HK-2 (cell line): ENCODE results near the gene UQCRHL.
"Not testable (repeated sequence)": the region's sequence is repeated elsewhere in the genome, so short reads cannot be mapped to it uniquely, and the experiment has no call there.

Experiments used
- DNase-seq: peaks from one replicate; pipeline ENCODE4 v3.0.0-alpha.2; 2018; ENCODE audit not compliant: unreplicated experiment

UQCRHL gene

DNA sequence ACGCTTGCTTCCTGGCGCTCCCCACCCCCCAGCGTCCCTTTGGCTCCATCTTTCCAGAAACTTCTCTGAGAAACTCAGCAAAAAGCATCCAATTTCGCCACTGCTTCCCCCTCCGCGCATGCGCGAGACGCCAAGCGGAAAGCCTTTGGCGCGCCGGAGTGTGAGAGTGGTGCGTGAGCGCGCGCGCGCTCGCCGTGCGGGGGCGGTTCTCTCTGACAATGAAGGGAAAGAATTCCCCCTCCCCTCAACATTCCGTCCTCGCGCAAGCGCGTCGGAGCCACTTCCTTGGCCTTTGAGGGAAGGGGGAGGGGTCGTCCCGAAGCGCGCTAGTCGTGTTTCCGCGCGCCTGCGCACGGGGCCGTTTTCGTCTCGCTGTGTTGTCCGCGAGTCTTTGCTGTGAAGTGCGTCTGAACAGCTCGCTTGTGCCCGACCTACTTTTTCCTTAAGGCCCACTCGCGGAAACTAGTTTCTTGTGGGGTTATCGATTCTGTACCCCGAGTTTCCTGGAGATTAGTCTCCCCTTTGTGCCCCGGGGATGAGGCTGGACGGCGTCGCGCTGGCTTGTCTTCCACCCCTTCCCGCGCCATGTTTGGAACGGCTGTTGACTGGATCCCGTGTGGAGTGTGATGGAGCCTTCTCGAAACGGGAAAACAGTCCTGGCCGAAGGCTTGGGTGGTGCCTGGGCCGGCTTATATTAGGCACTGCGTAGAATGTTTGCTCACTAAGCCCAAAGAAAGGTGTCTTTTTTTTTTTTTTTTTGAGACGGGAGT lies 28.5 kb upstream of the UQCRHL start:
- peak; percentile 100 for DNase-seq

- no peak for DNase-seq
These were observed 27.8 kb upstream of the UQCRHL start for GRCh38 chr1:15835205-15835740.

DNA sequence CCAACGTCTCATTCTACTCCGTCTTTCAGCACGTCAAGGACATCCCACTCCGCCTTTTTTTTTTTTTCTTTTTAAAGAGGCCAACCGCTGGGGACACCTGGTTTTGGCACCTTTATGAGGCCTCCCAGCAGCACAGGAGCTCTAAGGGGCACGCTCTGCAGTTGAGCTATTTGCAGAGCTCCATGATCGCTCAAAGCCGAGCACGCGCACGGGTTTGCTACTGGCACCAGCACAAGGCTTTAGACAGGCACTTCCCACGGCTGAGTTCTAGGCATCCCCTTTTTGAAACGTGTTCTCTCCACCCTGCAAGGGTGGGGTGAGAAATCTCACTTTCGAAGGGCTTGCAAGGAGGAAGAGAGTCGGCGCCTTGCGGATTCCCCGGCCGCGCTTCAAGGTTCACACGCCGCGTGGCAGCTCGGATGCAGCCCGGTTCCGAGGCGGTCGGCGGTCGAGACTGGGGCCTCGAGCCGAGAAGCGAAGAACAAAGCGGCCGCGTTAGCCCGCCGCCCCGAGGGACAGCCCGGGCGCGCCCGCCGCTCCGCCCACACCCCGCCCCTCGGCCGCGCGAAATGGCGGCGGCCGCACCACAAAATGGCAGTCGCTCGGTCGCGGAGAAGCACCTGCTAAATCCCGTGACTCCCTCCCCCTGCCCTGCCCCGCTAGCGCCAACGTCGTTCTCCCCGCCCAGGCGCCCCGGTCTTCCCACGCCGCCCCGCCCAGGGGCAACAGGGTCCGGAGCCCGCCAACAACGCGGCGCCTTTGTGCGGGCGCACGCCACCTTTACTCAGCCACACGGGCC lies 27.2 kb upstream of the UQCRHL start:
- peak; percentile 92 for DNase-seq

DNA sequence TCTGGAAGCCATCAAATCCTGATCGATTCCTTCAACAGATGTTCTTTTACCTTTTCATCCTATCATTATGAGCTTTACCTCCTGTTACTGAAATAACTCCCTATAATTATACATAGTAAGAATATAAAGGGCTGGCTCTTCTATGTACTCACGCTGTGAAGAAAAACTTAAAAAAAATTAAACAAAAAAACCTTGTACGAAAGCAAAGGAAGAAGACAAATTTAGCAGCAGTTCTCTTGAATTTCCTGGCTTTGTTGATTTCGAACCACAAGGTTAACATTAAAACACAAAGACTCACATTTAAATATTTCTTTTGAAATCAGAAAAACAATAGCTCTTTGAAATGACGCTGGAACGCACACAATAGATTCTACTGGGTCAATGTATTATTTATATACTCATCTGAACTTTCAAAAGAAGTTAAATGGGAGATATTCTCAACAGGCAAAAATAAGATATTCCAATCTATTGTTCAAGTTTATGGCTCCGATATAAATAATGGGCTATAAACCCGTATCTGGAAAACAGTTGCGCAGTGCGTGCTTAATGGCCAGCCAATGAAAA lies 26.5 kb upstream of the UQCRHL start:
- DNase-seq = no peak

DNA sequence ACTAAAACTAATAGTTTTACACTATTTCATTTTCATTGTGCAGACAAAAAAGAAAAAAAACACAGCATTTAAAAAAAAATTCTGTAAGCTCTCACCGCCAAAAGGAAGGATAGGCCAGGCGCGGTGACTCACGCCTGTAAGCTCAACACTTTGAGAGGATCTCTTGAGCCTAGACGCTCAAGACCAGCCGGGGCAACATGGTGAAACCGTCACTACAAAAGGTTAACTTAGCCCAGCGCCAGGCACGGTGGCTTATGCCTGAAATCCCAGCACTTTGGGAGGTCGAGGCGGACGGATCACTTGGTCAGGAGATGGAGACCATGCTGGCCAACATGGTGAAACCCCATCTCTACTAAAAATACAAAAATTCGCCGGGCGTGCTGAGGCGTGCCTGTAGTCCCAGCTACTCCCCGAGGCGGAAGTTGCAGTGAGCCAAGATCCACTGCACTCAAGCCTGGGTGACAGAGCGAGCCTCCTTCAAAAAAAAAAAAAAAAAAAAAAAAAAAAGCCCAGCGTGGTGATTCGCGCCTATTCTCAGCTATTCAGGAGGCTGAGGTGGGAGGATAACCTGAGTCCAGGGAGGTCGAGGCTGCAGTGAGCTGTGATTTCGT lies 25.7 kb upstream of the UQCRHL start:
- peak; percentile 4 for DNase-seq

DNA sequence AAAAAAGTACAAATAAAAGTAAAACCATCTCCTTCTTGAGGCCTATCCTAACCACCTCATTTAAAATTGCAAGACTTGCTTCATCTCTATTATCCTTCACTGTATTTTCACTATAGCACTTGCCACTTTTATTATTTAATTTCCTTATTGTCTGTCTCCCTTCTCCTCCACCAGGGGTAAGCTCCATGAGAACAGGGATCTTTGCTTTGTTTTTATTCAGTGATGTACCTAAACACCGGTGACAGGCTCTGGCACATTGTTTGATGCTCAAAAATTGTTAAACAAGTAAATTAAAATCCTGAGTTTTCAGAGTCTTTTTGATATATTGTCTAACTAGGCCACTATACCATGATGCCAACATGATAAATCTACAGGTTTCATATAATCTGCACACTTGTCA lies 22.8 kb upstream of the UQCRHL start:
- no peak for DNase-seq

- DNase-seq = not testable (repeated sequence)
These were observed 21.5 kb upstream of the UQCRHL start for GRCh38 chr1:15828931-15829330.

DNA sequence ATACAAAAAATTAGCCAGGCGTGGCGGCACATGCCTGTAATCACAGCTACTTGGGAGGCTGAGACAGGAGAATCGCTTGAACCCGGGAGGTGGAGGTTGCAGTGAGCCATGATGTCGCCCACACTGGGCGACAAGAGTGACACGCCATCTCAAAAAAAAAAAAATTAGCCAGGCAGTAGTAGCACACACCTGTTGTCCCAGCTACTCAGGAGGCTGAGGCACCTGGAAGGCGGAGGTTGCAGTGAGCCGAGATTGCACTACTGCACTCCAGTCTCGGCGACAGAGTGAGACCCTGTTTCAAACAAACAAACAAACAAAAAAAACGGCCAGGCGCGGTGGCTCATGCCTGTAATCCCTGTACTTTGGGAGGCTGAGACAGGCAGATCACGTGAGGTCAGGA lies 20.1 kb upstream of the UQCRHL start:
- not testable (repeated sequence) for DNase-seq

DNA sequence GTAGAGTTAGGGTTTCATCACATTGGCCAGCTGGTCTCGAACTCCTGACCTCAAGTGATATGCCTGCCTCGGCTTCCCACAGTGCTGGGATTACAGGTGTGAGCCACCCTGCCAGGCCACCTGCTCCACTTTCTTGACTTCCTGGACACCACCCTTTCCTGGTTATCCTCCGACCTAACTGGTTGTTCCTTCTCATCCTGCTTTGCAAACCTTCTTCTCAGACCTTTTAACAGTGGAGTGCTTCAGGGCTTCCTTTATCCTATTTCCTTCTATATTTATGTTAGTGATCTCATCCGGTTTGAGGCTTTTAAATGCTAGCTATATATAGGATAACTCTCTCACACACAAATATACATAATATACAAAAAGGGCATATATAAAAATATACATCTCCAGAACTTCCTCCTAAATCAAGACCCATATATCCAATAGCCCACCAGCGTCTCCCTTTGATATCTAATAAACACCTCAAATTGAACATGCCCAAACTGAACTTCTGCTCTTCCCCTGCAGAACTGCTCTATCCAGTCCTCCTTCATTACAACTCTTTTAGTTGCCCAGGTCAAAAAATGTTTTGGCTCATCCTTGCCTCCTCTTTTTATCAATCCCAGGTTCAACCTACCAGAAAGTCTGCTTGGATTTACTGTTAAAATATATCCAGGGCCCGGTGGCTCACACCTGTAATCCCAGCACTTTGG lies 19.5 kb upstream of the UQCRHL start:
- DNase-seq = no peak

DNA sequence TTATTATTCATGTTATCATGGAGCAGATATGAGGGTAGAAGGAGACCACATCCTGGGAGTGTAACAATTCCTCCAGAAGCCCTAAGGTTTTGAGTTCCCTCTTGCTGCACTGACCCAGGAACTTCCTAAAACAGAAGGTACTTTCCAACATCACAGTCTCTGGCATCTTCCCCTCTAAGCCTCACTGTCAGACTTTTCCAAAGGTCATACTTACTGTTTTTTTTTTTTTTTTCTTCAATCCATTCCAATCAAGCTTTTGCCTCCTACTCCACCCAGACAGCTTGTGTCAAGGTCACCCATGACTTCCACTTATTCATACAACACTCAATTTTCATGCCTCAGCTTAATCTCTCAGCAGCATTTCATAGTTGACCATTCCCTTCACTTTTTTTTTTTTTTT lies 18.4 kb upstream of the UQCRHL start:
- no peak for DNase-seq

GRCh38 chr1:15820478-15820877 lies 13.0 kb upstream of the UQCRHL start:
- no peak for DNase-seq

GRCh38 chr1:15816674-15817073 lies 9.2 kb upstream of the UQCRHL start:
- no peak for DNase-seq

DNA sequence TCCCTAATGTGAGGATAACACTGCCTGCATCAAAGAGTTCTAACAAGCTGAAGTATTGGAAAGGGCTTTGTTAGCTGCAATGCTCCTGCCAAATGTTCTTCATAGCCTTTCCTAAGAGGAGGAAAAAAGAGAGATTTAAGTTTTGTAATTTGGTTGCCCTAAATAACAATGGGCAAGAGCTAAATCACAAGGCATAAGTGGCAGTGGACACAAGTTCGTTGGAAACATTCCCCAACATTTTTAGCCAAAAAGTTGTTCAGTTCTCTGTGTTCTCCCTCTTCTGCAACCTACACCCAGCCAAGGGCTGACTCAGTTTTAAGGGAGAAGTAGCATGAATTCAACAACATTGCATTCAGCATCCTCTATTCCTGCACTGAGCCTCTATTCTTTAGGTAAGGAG lies 2.6 kb upstream of the UQCRHL start:
- no peak for DNase-seq

GRCh38 chr1:15808955-15809354 lies 1.5 kb upstream of the UQCRHL start:
- DNase-seq = no peak

DNA sequence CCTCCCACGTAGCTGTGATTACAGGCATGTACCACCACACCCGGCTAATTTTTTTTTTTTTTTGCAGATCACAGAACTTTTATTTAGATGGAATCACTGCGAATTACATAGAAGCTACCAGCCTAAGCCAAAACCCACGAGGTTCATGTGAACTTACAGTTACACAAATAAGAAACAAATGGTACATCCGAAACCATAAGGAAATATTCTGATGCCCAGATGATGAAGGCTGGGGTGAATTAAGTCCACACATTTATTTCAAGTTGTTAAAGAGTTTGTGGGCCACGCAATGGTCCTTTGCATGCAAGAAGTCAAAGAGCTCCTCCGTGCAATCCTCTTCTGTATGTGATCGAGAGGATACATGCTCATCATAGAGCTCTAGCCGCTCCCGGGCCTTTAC lies 328 bp downstream of the UQCRHL start:
- DNase-seq = no peak

DNA sequence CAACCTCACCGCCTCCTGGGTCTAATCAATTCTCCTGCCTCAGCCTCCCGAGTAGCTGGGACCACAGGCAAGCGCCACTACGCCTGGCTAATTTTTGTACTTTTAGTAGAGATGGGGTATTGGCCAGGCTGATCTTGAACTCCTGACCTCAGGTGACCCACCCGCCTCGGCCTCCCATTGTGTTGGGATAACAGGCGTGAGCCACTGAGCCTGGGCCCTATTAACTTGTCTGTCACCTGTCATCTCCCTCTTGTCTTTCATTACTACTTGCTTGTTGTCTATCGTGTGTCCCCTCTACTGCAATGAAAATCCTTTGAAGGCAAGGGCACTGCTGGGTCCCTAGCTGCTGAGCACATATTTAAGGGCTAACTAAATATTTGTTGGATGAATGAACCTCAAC lies 3.4 kb downstream of the UQCRHL start:
- no peak for DNase-seq

GRCh38 chr1:15803380-15803779 lies 4.1 kb downstream of the UQCRHL start:
- no peak for DNase-seq

GRCh38 chr1:15802234-15802965 lies 5.0 kb downstream of the UQCRHL start:
- peak; percentile 56 for DNase-seq

- peak; percentile 95 for DNase-seq
These were observed 7.3 kb downstream of the UQCRHL start for GRCh38 chr1:15799928-15800835.
